Esophagus (tissue), 2 donors: Measurements from ENCODE around the gene TMEM108. TPM values are rescaled to one million over a fixed set of nuclear protein-coding genes. Genes with fewer than 3 reads are reported as not detected.

Experiments
- H3K27ac ChIP-seq, 2 donors: one replicate each; pipeline ENCODE4 v1.5.1; 2013; ENCODE audit warnings: low read depth in 2 of 2, mild to moderate bottlenecking in 2 of 2, inconsistent platforms in 1 of 2, low read length in 1 of 2, moderate library complexity in 1 of 2
- H3K27me3 ChIP-seq, 2 donors: one replicate each; pipeline ENCODE4 v1.6.1; 2013; ENCODE audit warnings: low read length in 2 of 2, control low read depth in 1 of 2, mild to moderate bottlenecking in 1 of 2; ENCODE audit not compliant: insufficient read depth in 2 of 2, control insufficient read depth in 1 of 2
- H3K36me3 ChIP-seq, 2 donors: one replicate each; pipeline ENCODE4 v1.6.1; 2013; ENCODE audit warnings: low read length in 1 of 2; ENCODE audit not compliant: control insufficient read depth in 2 of 2, insufficient read depth in 2 of 2
- H3K4me1 ChIP-seq, 2 donors: one replicate each; pipeline ENCODE4 v1.6.1; 2013; ENCODE audit warnings: low read length in 1 of 2; ENCODE audit not compliant: control insufficient read depth in 2 of 2, insufficient read depth in 2 of 2
- H3K4me3 ChIP-seq, 2 donors: one replicate each; pipeline ENCODE4 v1.5.1; 2013; ENCODE audit warnings: low read length in 2 of 2, mild to moderate bottlenecking in 2 of 2, low read depth in 1 of 2, moderate library complexity in 1 of 2
- H3K9me3 ChIP-seq, 2 donors: one replicate each; pipeline ENCODE4 v1.6.1; 2013; ENCODE audit warnings: mild to moderate bottlenecking in 2 of 2, low read depth in 1 of 2, low read length in 1 of 2, moderate library complexity in 1 of 2; ENCODE audit not compliant: control insufficient read depth in 2 of 2, insufficient read depth in 1 of 2
- WGBS, 2 donors: extraction: QIAGEN DNeasy Blood & Tissue Kit; methylation state at CpG; one replicate each; pipeline ENCODE4 v1.1.7; 2013; 5-methylcytosine and 5-hydroxymethylcytosine counted together
- polyA plus RNA-seq, 2 donors: library from polyadenylated mRNA; stranded (reverse); fragments of 200-250 nt; gene quantifications; one replicate each; pipeline ENCODE4 v1.2.3, GENCODE V29; 2013
- donor health status: healthy with polysubstance abuse.
- donor health status: Bipolar disorder and iron deficiency.

TMEM108 gene
- polyA plus RNA-seq, 2 donors = 0.41 to 2.7 TPM

DNA sequence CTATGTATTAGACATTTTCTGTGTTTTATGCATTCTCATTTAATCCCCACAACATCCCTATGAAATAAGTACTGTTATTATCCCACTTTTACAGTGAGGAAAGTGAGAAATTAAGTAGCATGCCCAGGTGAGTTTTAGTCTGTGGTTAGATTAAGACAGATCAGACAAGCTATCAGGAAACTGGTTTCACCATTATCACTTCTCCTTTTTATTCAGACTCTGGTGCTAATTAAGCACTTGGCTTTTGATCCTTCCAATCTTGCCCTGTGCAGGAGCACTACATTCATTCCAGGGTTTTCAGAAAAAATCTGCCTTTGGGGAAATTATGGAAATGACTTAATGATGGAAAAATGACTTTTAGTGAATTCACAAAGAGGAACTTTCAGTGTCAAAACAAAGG lies 115.2 kb downstream of the TMEM108 start:
- Histone ChIP-seq H3K27ac (no peak overlapping the region), H3K36me3 (no peaks in the 10 kb centered on the region), H3K4me3 (no peak overlapping the region), H3K9me3 (no peaks in the 10 kb centered on the region), H3K4me1 (no peaks in the 10 kb centered on the region), H3K27me3 (no peaks in the 10 kb centered on the region)

DNA sequence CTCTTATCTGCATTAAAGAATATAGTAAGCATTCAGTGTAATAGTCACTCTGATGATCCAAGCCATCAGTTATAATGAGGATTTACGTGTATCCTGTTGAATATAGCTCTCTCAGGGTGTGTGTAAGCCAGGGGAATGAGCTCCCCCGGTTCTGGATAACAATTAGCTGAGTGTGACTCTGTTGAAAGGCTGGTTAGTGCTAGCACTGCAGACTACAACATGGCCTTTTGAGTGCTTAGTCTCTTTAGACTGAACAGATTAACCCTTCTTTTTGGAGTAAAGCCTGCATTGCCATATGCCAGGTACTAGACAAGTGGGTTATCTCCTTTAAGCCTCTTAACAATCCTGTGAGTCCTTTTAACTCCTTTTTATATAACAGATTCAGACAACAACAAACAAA lies 119.5 kb downstream of the TMEM108 start:
- H3K27me3 ChIP-seq = no peaks in the 10 kb centered on the region
- 63 to 70% methylated on average over 2 of the region's 2 CpGs for WGBS, 2 donors
- H3K4me1 ChIP-seq = no peaks in the 10 kb centered on the region
- no peak overlapping the region for H3K27ac ChIP-seq
- H3K4me3 ChIP-seq = no peak overlapping the region
- H3K9me3 ChIP-seq = no peaks in the 10 kb centered on the region
- no peaks in the 10 kb centered on the region for H3K36me3 ChIP-seq

DNA sequence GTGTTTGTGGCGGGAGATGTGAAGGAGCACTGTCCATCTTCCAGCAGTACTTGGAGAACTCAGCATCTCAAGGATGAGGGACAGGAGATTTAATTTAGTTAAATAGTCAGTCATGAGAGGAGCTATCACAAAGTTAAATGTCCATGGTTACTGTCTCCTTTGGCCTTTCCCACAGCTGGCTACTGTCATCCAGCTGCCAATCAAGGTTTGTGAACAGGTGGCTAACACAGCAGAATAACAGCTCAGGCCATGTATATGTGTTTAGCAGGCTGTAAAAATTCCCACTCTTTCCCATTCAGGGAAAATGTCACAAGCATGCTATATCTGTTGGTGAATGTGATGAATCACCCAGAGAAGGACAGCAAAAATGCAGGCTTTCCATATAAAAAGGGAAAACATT lies 120.5 kb downstream of the TMEM108 start:
- Histone ChIP-seq H3K27ac (no peak overlapping the region), H3K27me3 (no peaks in the 10 kb centered on the region), H3K36me3 (no peaks in the 10 kb centered on the region), H3K9me3 (no peaks in the 10 kb centered on the region), H3K4me1 (no peaks in the 10 kb centered on the region), H3K4me3 (no peak overlapping the region)
- 93 to 100% methylated on average over 1 of the region's 1 CpG for WGBS, 2 donors

DNA sequence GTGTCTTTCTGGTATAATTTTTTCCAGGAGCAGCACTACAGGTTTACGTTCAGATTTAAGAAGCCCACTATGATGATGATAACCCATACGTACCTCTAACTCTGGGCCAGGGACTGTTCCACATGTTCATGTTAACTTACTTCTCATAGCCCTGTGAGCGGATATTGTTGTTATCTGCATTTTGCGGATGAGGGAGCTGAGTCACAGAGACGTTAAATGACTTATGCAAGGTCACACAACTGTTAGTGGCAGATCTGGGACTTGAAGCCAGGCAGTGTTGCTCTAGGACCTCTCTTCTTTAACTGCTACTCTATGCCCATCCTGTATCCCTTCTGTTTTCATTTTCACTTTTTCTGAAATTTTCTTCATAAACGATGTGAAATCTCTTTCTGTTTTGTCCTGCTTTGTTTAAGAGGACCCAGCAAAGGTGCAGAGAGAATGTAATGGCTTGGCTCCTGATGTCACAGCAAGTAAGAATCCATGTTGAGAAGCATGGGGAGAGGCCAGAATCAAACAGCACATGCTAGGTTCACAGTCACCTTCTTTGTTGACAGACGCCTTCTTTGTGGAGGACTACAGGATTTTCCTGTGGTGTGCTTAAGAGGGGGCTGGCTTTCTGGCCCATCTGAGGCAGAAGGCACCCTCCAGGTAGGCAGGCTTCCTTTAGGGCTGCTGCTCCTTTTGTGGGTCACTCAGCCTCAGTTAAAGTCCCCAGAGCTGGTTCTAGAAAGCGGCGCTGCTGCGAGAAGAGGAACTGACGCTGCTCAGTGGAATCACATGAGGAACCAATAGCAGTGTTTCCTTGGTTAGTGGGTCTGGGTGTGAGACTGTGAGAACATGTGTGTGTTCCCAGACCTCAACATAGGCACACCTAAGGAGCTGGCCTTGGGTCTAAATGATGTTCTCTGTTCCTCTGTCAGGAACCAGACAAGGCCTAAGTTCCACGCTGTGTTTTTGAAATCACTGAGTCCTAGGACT lies 121.6 kb downstream of the TMEM108 start:
- WGBS, 2 donors = 83 to 91% methylated on average over 12 of the region's 12 CpGs
- Histone ChIP-seq H3K4me3 (no peak overlapping the region), H3K36me3 (no peaks in the 10 kb centered on the region), H3K27ac (no peak overlapping the region), H3K27me3 (no peaks in the 10 kb centered on the region), H3K9me3 (no peaks in the 10 kb centered on the region), H3K4me1 (no peaks in the 10 kb centered on the region)

DNA sequence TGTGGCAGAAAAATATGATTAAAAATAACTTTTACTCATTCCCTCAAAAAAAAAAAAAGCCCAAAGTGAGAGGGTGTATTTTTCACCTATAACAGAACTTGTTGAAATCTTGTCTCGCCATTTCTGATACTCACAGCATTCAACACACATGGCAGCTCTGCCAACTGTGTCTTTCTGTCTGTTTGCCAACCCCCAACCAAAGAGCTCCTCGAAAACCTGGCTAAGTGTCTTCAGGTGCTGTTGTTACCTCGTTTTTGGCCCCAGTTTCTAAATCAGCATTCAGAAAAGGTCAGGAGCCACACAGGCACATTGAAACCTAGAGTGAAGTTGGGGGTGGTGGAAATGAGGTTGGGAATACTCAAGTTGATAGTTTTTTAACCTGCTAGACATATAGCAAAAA lies 123.5 kb downstream of the TMEM108 start:
- Histone ChIP-seq H3K36me3 (no peaks in the 10 kb centered on the region), H3K27ac (no peak overlapping the region), H3K4me1 (no peaks in the 10 kb centered on the region), H3K9me3 (no peaks in the 10 kb centered on the region), H3K4me3 (no peak overlapping the region), H3K27me3 (no peaks in the 10 kb centered on the region)
- WGBS, 2 donors = 61% methylated on average over 3 of the region's 3 CpGs

DNA sequence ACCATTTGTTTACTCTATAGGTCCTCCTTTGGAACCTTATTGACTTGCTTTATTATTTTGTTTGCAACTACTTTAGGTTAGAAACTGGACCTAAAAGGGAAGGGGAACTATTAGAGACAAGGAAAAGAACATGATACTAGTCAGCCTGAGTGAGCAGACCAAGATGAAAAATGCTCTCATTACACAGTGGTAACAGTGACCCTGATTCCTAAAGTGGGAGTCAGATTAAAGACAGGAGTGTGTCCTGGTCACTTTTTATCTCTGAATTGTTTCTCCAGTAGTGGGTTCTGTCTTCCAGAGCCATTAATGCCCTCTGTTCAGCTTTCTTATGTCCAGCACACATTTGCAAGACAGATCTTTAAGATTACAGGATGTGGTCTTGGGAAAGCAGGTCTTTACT lies 124.1 kb downstream of the TMEM108 start:
- H3K27ac ChIP-seq = no peak overlapping the region
- H3K9me3 ChIP-seq = no peaks in the 10 kb centered on the region
- H3K27me3 ChIP-seq = no peaks in the 10 kb centered on the region
- no peaks in the 10 kb centered on the region for H3K36me3 ChIP-seq
- H3K4me3 ChIP-seq = no peak overlapping the region
- H3K4me1 ChIP-seq = no peaks in the 10 kb centered on the region

DNA sequence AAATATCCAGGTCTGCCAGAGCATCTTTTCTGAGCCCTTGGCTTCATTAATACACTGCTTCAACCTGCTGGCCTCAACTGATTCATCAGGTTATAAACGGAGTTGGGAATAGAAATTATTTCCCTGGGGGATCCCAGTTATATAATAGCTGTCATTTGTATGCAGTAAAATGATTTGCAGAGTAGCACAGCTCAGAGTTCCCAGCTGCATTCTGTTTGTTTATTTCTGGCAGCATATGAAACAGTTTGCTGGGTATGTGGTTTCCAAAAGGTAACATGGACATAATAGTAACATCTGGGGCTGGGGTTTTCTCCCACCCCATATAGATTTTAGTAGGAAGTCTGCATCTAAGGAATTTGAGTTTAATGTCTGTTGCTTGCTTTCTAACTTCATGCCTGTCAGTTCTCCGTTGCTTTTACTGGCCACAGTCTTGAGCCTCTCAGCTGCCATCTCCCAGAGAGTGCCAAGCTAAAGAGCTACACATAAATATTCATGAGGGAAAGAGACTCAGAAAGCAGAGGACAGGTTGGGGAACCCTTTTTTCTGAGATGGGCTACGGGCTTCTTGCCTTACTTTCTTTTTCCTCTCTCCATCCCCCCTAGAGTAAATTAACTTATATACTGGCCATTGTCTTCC lies 124.6 kb downstream of the TMEM108 start:
- H3K4me1 ChIP-seq = no peaks in the 10 kb centered on the region
- H3K27ac ChIP-seq = no peak overlapping the region
- no peaks in the 10 kb centered on the region for H3K36me3 ChIP-seq
- no peaks in the 10 kb centered on the region for H3K9me3 ChIP-seq
- H3K4me3 ChIP-seq = no peak overlapping the region
- WGBS, 2 donors = 46 to 47% methylated on average over 3 of the region's 3 CpGs
- no peaks in the 10 kb centered on the region for H3K27me3 ChIP-seq

DNA sequence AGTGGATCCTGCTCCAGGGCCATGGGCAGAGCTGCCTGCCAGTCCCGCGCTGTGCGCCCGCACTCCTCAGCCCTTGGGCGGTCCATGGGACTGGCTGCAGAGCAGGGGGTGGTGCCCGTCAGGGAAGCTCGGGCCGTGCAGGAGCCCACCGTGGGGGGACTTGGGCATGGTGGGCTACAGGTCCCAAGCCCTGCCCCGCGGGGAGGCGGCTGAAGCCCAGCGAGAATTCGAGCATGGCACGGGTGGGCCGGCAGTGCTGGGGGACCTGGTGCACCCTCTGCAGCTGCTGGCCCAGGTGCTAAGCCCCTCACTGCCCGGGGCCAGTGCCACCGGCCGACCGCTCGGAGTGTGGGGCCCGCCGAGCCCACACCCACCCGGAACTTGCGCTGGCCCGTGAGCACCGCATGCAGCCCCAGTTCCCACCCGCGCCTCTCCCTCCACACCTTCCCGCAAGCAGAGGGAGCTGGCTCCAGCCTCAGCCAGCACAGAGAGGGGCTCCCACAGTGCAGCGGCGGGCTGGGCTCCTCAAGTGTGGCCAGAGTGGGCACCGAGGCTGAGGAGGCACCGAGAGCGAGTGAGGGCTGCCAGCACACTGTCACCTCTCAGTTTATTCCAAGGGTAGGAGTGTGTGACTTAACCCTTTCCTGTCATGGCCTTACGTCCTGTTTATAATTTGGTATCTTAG lies 129.3 kb downstream of the TMEM108 start:
- no peaks in the 10 kb centered on the region for H3K27me3 ChIP-seq
- no peak overlapping the region for H3K4me3 ChIP-seq
- no peaks in the 10 kb centered on the region for H3K4me1 ChIP-seq
- H3K36me3 ChIP-seq = no peaks in the 10 kb centered on the region
- H3K9me3 ChIP-seq = no peaks in the 10 kb centered on the region
- 93 to 96% methylated on average over 28 to 36 of the region's 36 CpGs for WGBS, 2 donors
- H3K27ac ChIP-seq = no peak overlapping the region

DNA sequence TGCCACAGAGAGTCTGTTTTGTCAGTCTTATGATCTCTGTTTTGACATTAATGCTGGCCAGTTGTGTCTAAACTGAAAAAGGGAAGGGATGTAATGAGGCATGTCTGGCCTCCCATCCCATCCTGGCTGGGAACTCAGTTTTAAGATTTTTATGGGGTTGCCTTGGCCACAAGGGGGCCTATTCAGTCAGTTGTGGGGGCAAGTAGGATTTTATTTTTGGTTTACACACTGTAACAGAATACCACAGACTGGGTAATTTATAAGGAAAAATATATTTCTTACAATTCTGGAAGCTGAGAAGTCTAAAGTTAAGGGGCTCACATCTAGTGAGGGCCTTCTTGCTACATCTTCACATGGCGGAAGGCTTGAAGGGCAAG lies 129.8 kb downstream of the TMEM108 start:
- H3K4me3 ChIP-seq = no peak overlapping the region
- H3K27me3 ChIP-seq = no peaks in the 10 kb centered on the region
- H3K9me3 ChIP-seq = no peaks in the 10 kb centered on the region
- no peaks in the 10 kb centered on the region for H3K36me3 ChIP-seq
- H3K4me1 ChIP-seq = no peaks in the 10 kb centered on the region
- no peak overlapping the region for H3K27ac ChIP-seq
- 92 to 95% methylated on average over 1 of the region's 1 CpG for WGBS, 2 donors
